GM21447 (cell line): ENCODE results near the gene FA2H.
"Not testable (repeated sequence)": the region's sequence is repeated elsewhere in the genome, so short reads cannot be mapped to it uniquely, and the experiment has no call there.

ENCODE experiments used
- ATAC-seq: cut with Tn5 transposase; IDR thresholded peaks from one replicate; pipeline ENCODE4 v1.9.1; 2021; ENCODE audit not compliant: unreplicated experiment

FA2H gene

GRCh38 chr16:74770831-74771526 is 3.6 kb downstream of the FA2H start:
- no peak for ATAC-seq

- no peak for ATAC-seq
These were observed 4.9 kb downstream of the FA2H start for GRCh38 chr16:74769586-74770190.

- no peak for ATAC-seq
These were observed 6.4 kb downstream of the FA2H start for GRCh38 chr16:74768239-74768638.

GRCh38 chr16:74767749-74768148 is 6.9 kb downstream of the FA2H start:
- no peak for ATAC-seq

GRCh38 chr16:74766729-74767128 is 7.9 kb downstream of the FA2H start:
- ATAC-seq = no peak

GRCh38 chr16:74764184-74764583 is 10.4 kb downstream of the FA2H start:
- not testable (repeated sequence) for ATAC-seq

- no peak for ATAC-seq
These were observed 13.0 kb downstream of the FA2H start for GRCh38 chr16:74761665-74762064.

- no peak for ATAC-seq
These were observed 14.4 kb downstream of the FA2H start for GRCh38 chr16:74760007-74760767.

- no peak for ATAC-seq
These were observed 15.1 kb downstream of the FA2H start for GRCh38 chr16:74759564-74759963.

- no peak for ATAC-seq
These were observed 15.8 kb downstream of the FA2H start for GRCh38 chr16:74758801-74759200.

- no peak for ATAC-seq
These were observed 17.3 kb downstream of the FA2H start for GRCh38 chr16:74757349-74757748.

GRCh38 chr16:74756203-74756602 is 18.4 kb downstream of the FA2H start:
- ATAC-seq = no peak

- no peak for ATAC-seq
These were observed 21.4 kb downstream of the FA2H start for GRCh38 chr16:74753180-74753579.

GRCh38 chr16:74752756-74753155 is 21.9 kb downstream of the FA2H start:
- ATAC-seq = no peak

- no peak for ATAC-seq
These were observed 22.4 kb downstream of the FA2H start for GRCh38 chr16:74752258-74752657.

- no peak for ATAC-seq
These were observed 23.0 kb downstream of the FA2H start for GRCh38 chr16:74751658-74752057.

- no peak for ATAC-seq
These were observed 25.1 kb downstream of the FA2H start for GRCh38 chr16:74749291-74750055.

GRCh38 chr16:74748616-74749026 is 26.0 kb downstream of the FA2H start:
- ATAC-seq = no peak

GRCh38 chr16:74747716-74748615 is 26.7 kb downstream of the FA2H start:
- no peak for ATAC-seq

- no peak for ATAC-seq
These were observed 28.7 kb downstream of the FA2H start for GRCh38 chr16:74745926-74746325.
